Natural killer cell (primary cell): Measurements from ENCODE around the gene PLCB4. TPM values are rescaled to one million over a fixed set of nuclear protein-coding genes. Genes with fewer than 3 reads are reported as not detected.

Experiments used
- ATAC-seq, 3 donors: fragments of 150-1000 bp in 2 of 3; fragments of 200-7000 bp in 1 of 3; cut with Tn5 transposase; 1 replicate in 1 of 3; 2 replicates in 2 of 3; pipeline ENCODE4 v1.10.0; 2021; ENCODE audit warnings: mild to moderate bottlenecking in 2 of 3, moderate library complexity in 2 of 3
- DNase-seq, 2 donors: peaks; one replicate each; pipeline versions ENCODE4 v3.0.0 to v3.0.0-alpha.2; 2013 to 2021; ENCODE audit warnings: mixed read lengths in 1 of 2
- H3K27ac ChIP-seq: one replicate; pipeline ENCODE4 v1.5.1; 2013; ENCODE audit warnings: mild to moderate bottlenecking, low read length
- H3K27me3 ChIP-seq: one replicate; pipeline ENCODE4 v1.6.1; 2013; ENCODE audit warnings: low read length; ENCODE audit not compliant: control insufficient read depth, insufficient read depth
- H3K36me3 ChIP-seq: one replicate; pipeline ENCODE4 v1.6.1; 2013; ENCODE audit warnings: low read length; ENCODE audit not compliant: control insufficient read depth, insufficient read depth
- H3K4me1 ChIP-seq: one replicate; pipeline ENCODE4 v1.6.1; 2013; ENCODE audit warnings: low read length; ENCODE audit not compliant: control insufficient read depth, insufficient read depth
- H3K4me3 ChIP-seq: one replicate; pipeline ENCODE4 v1.5.1; 2013; ENCODE audit warnings: low read length
- H3K9me3 ChIP-seq: one replicate; pipeline ENCODE4 v1.6.1; 2013; ENCODE audit warnings: low read length; ENCODE audit not compliant: control insufficient read depth, insufficient read depth
- H3K27ac Mint-ChIP-seq, 2 donors: one replicate each; pipeline ENCODE4 v1.8.0; 2022; ENCODE audit warnings: mild to moderate bottlenecking in 2 of 2, mixed read lengths in 2 of 2, moderate library complexity in 1 of 2
- H3K27me3 Mint-ChIP-seq, 2 donors: one replicate each; pipeline ENCODE4 v1.8.0; 2022; ENCODE audit warnings: low read depth in 2 of 2, mixed read lengths in 2 of 2
- H3K36me3 Mint-ChIP-seq: one replicate; pipeline ENCODE4 v1.8.0; 2022; ENCODE audit warnings: mixed read lengths
- H3K4me1 Mint-ChIP-seq, 2 donors: one replicate each; pipeline ENCODE4 v1.8.0; 2022; ENCODE audit warnings: mixed read lengths in 2 of 2
- H3K4me3 Mint-ChIP-seq: one replicate; pipeline ENCODE4 v1.8.0; 2022; ENCODE audit warnings: mild to moderate bottlenecking, moderate library complexity, mixed read lengths
- H3K9me3 Mint-ChIP-seq, 2 donors: one replicate each; pipeline ENCODE4 v1.8.0; 2022; ENCODE audit warnings: mixed read lengths in 2 of 2
- WGBS: methylation state at CpG from one replicate; pipeline ENCODE4 v1.1.7; 2013; ENCODE audit warnings: missing lambda C conversion rate; ENCODE audit not compliant: insufficient coverage; 5-methylcytosine and 5-hydroxymethylcytosine counted together
- intact Hi-C: fragments of 100-400 bp; cut with micrococcal nuclease; formaldehyde crosslinking; loops from one replicate; pipeline ENCODE4 v1.14.2; 2022
- total RNA-seq, 4 donors: library from RNA; stranded (reverse); fragments of 120-200 nt in 1 of 4; gene quantifications; one replicate each; pipeline versions ENCODE4 v1.2.3 to v1.2.4, GENCODE V29; 2013 to 2022
- TF ChIP-seq, protein P1 (sequence below): fragments of 200-600 bp; IDR thresholded peaks from one replicate; pipeline ENCODE4 v1.8.0; 2022; ENCODE audit warnings: antibody characterized with exemption

PLCB4 gene
- total RNA-seq, 3 donors from 2014 or later (not counting 1 experiment from before 2014, with no cell fraction given): 0.05 to 0.40 TPM; not detected in 1

GRCh38 chr20:9112541-9113515, 43.9 kb downstream of the PLCB4 start:
- H3K27me3 Mint-ChIP-seq: no peaks in the 10 kb centered on the region
- 54% methylated on average over 6 of the region's 6 CpGs for WGBS
- no peak overlapping the region for H3K4me3 ChIP-seq

DNA sequence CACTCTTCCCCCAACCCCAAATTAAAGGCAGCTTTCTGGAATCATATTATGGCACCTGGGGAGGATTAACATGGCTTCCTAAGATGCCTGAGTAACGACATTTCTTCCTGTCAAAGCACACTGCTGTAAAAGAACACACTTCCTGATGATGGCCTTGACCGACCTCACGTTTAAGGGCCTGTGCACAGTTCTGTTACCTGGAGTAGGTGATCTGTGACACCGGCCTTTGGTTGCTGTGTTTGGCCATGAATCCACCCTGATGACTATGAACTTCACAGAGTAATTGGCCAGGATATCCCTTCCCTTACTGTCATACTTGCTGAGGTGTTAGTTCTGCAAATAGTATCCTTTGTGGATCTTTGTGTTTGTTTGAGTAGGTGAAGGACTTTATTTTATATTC, 45.8 kb downstream of the PLCB4 start:
- intact Hi-C loops: no loop called here
- WGBS: 76% methylated on average over 4 of the region's 4 CpGs

More at GRCh38 chr20:9112541-9113515, 43.9 kb downstream of the PLCB4 start:
- Histone ChIP-seq H3K27me3 (no peaks in the 10 kb centered on the region), H3K9me3 (no peaks in the 10 kb centered on the region), H3K27ac (no peak overlapping the region), H3K4me1 (no peaks in the 10 kb centered on the region), H3K36me3 (no peaks in the 10 kb centered on the region)
- TF ChIP-seq, protein P1, sequence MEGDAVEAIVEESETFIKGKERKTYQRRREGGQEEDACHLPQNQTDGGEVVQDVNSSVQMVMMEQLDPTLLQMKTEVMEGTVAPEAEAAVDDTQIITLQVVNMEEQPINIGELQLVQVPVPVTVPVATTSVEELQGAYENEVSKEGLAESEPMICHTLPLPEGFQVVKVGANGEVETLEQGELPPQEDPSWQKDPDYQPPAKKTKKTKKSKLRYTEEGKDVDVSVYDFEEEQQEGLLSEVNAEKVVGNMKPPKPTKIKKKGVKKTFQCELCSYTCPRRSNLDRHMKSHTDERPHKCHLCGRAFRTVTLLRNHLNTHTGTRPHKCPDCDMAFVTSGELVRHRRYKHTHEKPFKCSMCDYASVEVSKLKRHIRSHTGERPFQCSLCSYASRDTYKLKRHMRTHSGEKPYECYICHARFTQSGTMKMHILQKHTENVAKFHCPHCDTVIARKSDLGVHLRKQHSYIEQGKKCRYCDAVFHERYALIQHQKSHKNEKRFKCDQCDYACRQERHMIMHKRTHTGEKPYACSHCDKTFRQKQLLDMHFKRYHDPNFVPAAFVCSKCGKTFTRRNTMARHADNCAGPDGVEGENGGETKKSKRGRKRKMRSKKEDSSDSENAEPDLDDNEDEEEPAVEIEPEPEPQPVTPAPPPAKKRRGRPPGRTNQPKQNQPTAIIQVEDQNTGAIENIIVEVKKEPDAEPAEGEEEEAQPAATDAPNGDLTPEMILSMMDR: no peak
- Mint-ChIP-seq H3K4me3 (no peak overlapping the region), H3K36me3 (no peaks in the 10 kb centered on the region), H3K27ac (no peak overlapping the region), H3K9me3 (peaks cover 0 to 2% of the 10 kb centered on the region in 2 donors), H3K4me1 (no peaks in the 10 kb centered on the region)
- no peak for DNase-seq
- intact Hi-C loops: no loop called here
- ATAC-seq: no peak

GRCh38 chr20:9117548-9117947, 48.7 kb downstream of the PLCB4 start:
- Histone ChIP-seq H3K27ac (no peak overlapping the region), H3K9me3 (no peaks in the 10 kb centered on the region), H3K4me3 (no peak overlapping the region), H3K27me3 (no peaks in the 10 kb centered on the region), H3K36me3 (no peaks in the 10 kb centered on the region), H3K4me1 (no peaks in the 10 kb centered on the region)
- H3K4me1 Mint-ChIP-seq: no peaks in the 10 kb centered on the region
- no peak overlapping the region for H3K4me3 Mint-ChIP-seq
- DNase-seq (no peak), ATAC-seq (no peak)
- TF ChIP-seq, protein P1: no peak
- peaks cover 2 to 3% of the 10 kb centered on the region in 2 donors for H3K9me3 Mint-ChIP-seq
- no peak overlapping the region for H3K27ac Mint-ChIP-seq
- intact Hi-C loops: no loop called here
- WGBS: 77% methylated on average over 2 of the region's 3 CpGs
- no peaks in the 10 kb centered on the region for H3K36me3 Mint-ChIP-seq
- peaks cover 0 to 3% of the 10 kb centered on the region in 2 donors for H3K27me3 Mint-ChIP-seq

More for the DNA sequence above, 45.8 kb downstream of the PLCB4 start:
- Histone ChIP-seq H3K9me3 (no peaks in the 10 kb centered on the region), H3K36me3 (no peaks in the 10 kb centered on the region), H3K27ac (no peak overlapping the region), H3K4me3 (no peak overlapping the region), H3K27me3 (no peaks in the 10 kb centered on the region), H3K4me1 (no peaks in the 10 kb centered on the region)
- Mint-ChIP-seq H3K36me3 (no peaks in the 10 kb centered on the region), H3K27me3 (no peaks in the 10 kb centered on the region), H3K27ac (no peak overlapping the region), H3K9me3 (no peaks in the 10 kb centered on the region), H3K4me1 (no peaks in the 10 kb centered on the region), H3K4me3 (no peak overlapping the region)
- TF ChIP-seq, protein P1: no peak
- ATAC-seq (no peak), DNase-seq (no peak)
